K562 (cell line): ENCODE data around the gene SLC29A3. TPM values are rescaled to one million over a fixed set of nuclear protein-coding genes. Genes with fewer than 3 reads are reported as not detected.

ENCODE experiments used
- ATAC-seq: fragments of 200-7000 bp; cut with Tn5 transposase; 3 replicates; pipeline ENCODE4 v1.9.1; 2020; ENCODE audit warnings: moderate library complexity
- BruUV-seq: library from RNA; stranded (reverse); fragments of 400-500 nt; replicated peaks from 2 replicates; lab custom pipeline; 2021; lab: Mats Ljungman, UMichigan
- CTCF ChIA-PET: fragments of 300-600 bp; formaldehyde crosslinking; extraction: SDS; loops from one replicate; lab custom pipeline; 2021; ENCODE audit warnings: low intra/inter-chr PET ratio; lab: Yijun Ruan, JAX
- POLR2A ChIA-PET: fragments of 300-600, 350-650 bp; sonication (Branson Sonifier 250); formaldehyde crosslinking; extraction: SDS; loops from one replicate; lab custom pipeline; 2021; ENCODE audit warnings: antibody characterized with exemption, inconsistent platforms; lab: Yijun Ruan, JAX
- DNase-seq, 4 experiments: peaks; one replicate each; pipeline versions ENCODE4 v3.0.0 to v3.0.0-alpha.2; 2011 to 2018; ENCODE audit warnings: low spot score in 3 of 4, mixed read lengths in 3 of 4; ENCODE audit errors: extremely low read depth in 1 of 4
- FAIRE-seq: peaks from 2 replicates; lab custom pipeline; 2011; peaks lifted over from hg19 to GRCh38; lab: Jason Lieb, UNC
- H2AFZ ChIP-seq: 2 replicates; pipeline ENCODE4 v1.6.0; 2011; ENCODE audit warnings: low read depth, low read length, control low read depth, inconsistent platforms
- H3K27ac ChIP-seq: fragments of 200-600 bp; 3 replicates; pipeline ENCODE4 v1.8.0; 2011; ENCODE audit warnings: low read depth, mild to moderate bottlenecking, control low read depth, inconsistent platforms, low read length, moderate library complexity, mixed read lengths; ENCODE audit errors: extremely low read depth
- H3K27me3 ChIP-seq, 2 experiments: fragments of 300-600 bp in 1 of 2; 2 replicates in 1 of 2; 3 replicates in 1 of 2; pipeline versions ENCODE4 v1.6.0 to v1.8.0; 2011; ENCODE audit warnings: inconsistent platforms in 2 of 2, low read length in 2 of 2, mild to moderate bottlenecking in 1 of 2, mixed read lengths in 1 of 2, moderate library complexity in 1 of 2; ENCODE audit not compliant: control insufficient read depth in 2 of 2, insufficient read depth in 2 of 2
- H3K36me3 ChIP-seq: fragments of 300-600 bp; 3 replicates; pipeline ENCODE4 v1.8.0; 2011; ENCODE audit warnings: mild to moderate bottlenecking, low read length, inconsistent platforms; ENCODE audit not compliant: control insufficient read depth, insufficient read depth
- H3K4me1 ChIP-seq, 2 experiments: fragments of 200-600 bp in 1 of 2; replicated peaks in 1 of 2; 2 replicates in 1 of 2; 3 replicates in 1 of 2; pipeline versions ENCODE4 v1.5.1 to v1.8.0; 2011; ENCODE audit warnings: inconsistent platforms in 2 of 2, low read length in 2 of 2, mild to moderate bottlenecking in 1 of 2, mixed read lengths in 1 of 2, moderate library complexity in 1 of 2; ENCODE audit not compliant: control insufficient read depth in 2 of 2, insufficient read depth in 2 of 2
- H3K4me2 ChIP-seq: 2 replicates; pipeline ENCODE4 v1.6.1; 2011; ENCODE audit warnings: low read length, control low read depth, inconsistent platforms, mixed read lengths; ENCODE audit not compliant: insufficient read depth
- H3K4me3 ChIP-seq: fragments of 200-600 bp; sonication (generic), shearing (Covaris generic); 2 replicates; pipeline ENCODE4 v1.5.1; 2016; ENCODE audit warnings: control low read depth, inconsistent platforms
- H3K79me2 ChIP-seq: fragments of 200-600 bp; 3 replicates; pipeline ENCODE4 v1.8.0; 2011; ENCODE audit warnings: low read length, inconsistent platforms; ENCODE audit not compliant: control insufficient read depth, insufficient read depth
- H3K9ac ChIP-seq, 2 experiments: 2 replicates each; pipeline versions ENCODE4 v1.6.0 to v1.6.1; 2011; ENCODE audit warnings: low read depth in 2 of 2, low read length in 2 of 2, control low read depth in 1 of 2, inconsistent platforms in 1 of 2, mild to moderate bottlenecking in 1 of 2, mixed read lengths in 1 of 2; ENCODE audit not compliant: insufficient read depth in 1 of 2
- H3K9me1 ChIP-seq: one replicate; pipeline ENCODE4 v1.6.0; 2011; ENCODE audit warnings: inconsistent platforms, mild to moderate bottlenecking, low read length, moderate library complexity; ENCODE audit not compliant: control insufficient read depth, insufficient read depth
- H3K9me3 ChIP-seq: replicated peaks from 2 replicates; pipeline ENCODE4 v1.5.1; 2011; ENCODE audit warnings: low read depth, low read length, inconsistent platforms; ENCODE audit not compliant: control insufficient read depth, insufficient read depth
- H4K20me1 ChIP-seq: replicated peaks from 2 replicates; pipeline ENCODE4 v1.6.1; 2011; ENCODE audit warnings: low read length, inconsistent platforms, mixed read lengths; ENCODE audit not compliant: control insufficient read depth, insufficient read depth
- CBX2 ChIP-seq: fragments of 200-600 bp; sonication (generic); IDR thresholded peaks from one replicate; pipeline ENCODE4 v1.6.1; 2012; ENCODE audit warnings: mild to moderate bottlenecking, low read length, inconsistent platforms; ENCODE audit not compliant: insufficient read depth, poor library complexity, severe bottlenecking
- ZNF830 ChIP-seq: fragments of 250-450 bp; sonication (Bioruptor Pico); IDR thresholded peaks from 2 replicates; pipeline ENCODE4 v1.5.0; 2021; ENCODE audit warnings: mild to moderate bottlenecking
- WGBS: fragments of 100-300 bp; shearing (Covaris generic); methylation state at CpG from one replicate; pipeline ENCODE4 v1.1.6; 2016; ENCODE audit warnings: low coverage, mixed read lengths; ENCODE audit not compliant: insufficient coverage; ENCODE audit errors: missing lambda C conversion rate; 5-methylcytosine and 5-hydroxymethylcytosine counted together
- in situ Hi-C: fragments of 300-500 bp; cut with MboI; formaldehyde crosslinking; loops from 4 replicates; pipeline ENCODE4 v1.15.0; 2018; ENCODE audit warnings: inconsistent platforms, mixed read lengths
- intact Hi-C: fragments of 100-400 bp; cut with micrococcal nuclease; formaldehyde crosslinking; loops from 2 replicates; pipeline ENCODE4 v1.14.2; 2022
- polyA plus RNA-seq, 8 experiments: library from polyadenylated mRNA; depleted of rRNA in 4 of 8; stranded (reverse) in 5 of 8; unstranded in 3 of 8; fragments of >200 nt; fragmentation: Nextera tagmentation in 2 of 8; fragmentation: Illumina TruSeq in 1 of 8; extraction: Ambion mirVana in 2 of 8; extraction: Trizol in 1 of 8; gene quantifications; 2 replicates each; pipeline versions ENCODE4 v1.2.1 to v1.2.3, GENCODE V29; 2011 to 2014; ENCODE audit warnings: inconsistent platforms in 1 of 8, missing spikeins in 1 of 8
- total RNA-seq, 7 experiments: library from RNA; depleted of rRNA in 6 of 7; stranded (reverse); fragments of >200 nt in 6 of 7; fragmentation: Illumina TruSeq in 2 of 7; extraction: Trizol in 2 of 7; gene quantifications; 2 replicates each; pipeline versions ENCODE4 v1.2.1 to v1.2.3, GENCODE V29; 2011 to 2021; ENCODE audit warnings: low replicate concordance in 1 of 7
- TF ChIP-seq, protein P1 (sequence below): sonication (generic); formaldehyde crosslinking; IDR thresholded peaks from 2 replicates; pipeline ENCODE4 v1.8.1; 2023; ENCODE audit warnings: mild to moderate bottlenecking, missing genetic modification reagents

Gene SLC29A3
- total and polyA plus RNA-seq, 9 of the 15 experiments (the other 6 are each of a cell fraction or from before 2014, with no cell fraction given): 2.1 to 10.7 (median 4.6) TPM

DNA sequence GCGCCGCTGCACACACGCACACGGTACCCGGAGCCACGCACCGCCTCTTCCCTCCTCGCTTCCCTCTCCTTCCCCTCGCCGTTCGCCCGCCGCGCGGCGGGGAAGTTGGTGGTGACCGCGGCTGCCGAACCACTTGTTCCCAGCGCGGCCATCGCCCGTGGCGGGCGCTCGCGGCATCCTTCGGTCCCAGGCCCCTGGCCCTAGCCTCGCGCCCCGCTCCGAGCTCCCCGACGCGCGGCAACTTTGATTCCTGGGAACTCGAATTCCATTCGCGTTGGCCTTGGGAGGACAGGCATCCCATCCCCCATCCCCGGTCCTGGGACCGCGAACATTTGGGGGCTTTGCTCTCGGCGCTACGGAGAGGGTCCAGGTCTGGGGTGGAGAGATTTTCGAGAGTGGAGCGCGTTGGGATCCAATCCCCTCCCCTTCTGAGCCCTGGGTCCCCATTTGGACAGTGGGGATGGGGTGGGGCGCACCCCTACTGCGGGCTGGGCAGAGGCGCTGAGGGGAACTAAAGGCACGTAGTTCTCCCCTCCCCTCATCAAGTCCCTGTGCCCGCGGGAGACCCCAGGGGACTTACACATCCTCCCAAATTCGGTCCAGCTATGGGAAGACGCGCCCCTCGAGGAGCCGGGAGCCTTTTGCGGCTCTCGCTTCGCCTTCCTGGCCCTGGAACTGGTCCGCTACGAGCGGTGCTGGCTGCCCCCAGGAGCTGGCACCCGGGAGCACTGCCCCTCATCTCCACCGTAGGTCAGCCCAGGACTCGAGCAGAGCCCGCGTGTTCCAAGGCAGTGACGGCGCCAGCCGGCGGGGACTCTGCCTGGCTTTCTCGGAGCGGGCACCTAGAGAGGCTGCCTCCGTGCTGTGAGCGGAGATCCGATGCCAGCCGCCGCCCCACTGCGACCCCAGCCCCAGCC, 78.5 kb downstream of the SLC29A3 start:
- no peak overlapping the region for H3K4me3 ChIP-seq
- H3K9me1 ChIP-seq: no peaks in the 10 kb centered on the region
- H3K9ac ChIP-seq: no peak overlapping the region
- peaks cover 0 to 20% of the 10 kb centered on the region in 2 experiments; a peak in 2 of 5 replicates for H3K4me1 ChIP-seq
- no peak overlapping the region for H3K27ac ChIP-seq
- BruUV-seq: no TSS peak
- no peak for ATAC-seq
- CTCF ChIA-PET: interaction anchor here (0.6 kb wide), 1 partner anchor 286 kb away, joined by 4 read pairs; no protein-coding TSS in a partner anchor
- TF ChIP-seq, protein P1, sequence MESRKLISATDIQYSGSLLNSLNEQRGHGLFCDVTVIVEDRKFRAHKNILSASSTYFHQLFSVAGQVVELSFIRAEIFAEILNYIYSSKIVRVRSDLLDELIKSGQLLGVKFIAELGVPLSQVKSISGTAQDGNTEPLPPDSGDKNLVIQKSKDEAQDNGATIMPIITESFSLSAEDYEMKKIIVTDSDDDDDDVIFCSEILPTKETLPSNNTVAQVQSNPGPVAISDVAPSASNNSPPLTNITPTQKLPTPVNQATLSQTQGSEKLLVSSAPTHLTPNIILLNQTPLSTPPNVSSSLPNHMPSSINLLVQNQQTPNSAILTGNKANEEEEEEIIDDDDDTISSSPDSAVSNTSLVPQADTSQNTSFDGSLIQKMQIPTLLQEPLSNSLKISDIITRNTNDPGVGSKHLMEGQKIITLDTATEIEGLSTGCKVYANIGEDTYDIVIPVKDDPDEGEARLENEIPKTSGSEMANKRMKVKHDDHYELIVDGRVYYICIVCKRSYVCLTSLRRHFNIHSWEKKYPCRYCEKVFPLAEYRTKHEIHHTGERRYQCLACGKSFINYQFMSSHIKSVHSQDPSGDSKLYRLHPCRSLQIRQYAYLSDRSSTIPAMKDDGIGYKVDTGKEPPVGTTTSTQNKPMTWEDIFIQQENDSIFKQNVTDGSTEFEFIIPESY (CRISPR knock-in tag): peak; percentile 70
- no peak for TF ChIP-seq CBX2
- TF ChIP-seq ZNF830 (CRISPR knock-in tag): no peak
- TF ChIP-seq, all 486 proteins: peak for 1
- Histone ChIP-seq H3K79me2 (no peaks in the 10 kb centered on the region), H2AFZ (no peak overlapping the region), H3K27me3 (peaks cover 69 to 86% of the 10 kb centered on the region in 2 experiments), H3K4me2 (no peak overlapping the region), H3K36me3 (no peaks in the 10 kb centered on the region), H4K20me1 (peaks cover 13% of the 10 kb centered on the region), H3K9me3 (no peaks in the 10 kb centered on the region)
- POLR2A ChIA-PET: interaction anchor here (0.7 kb wide), 1 partner anchor 52 kb away, joined by 3 read pairs; no protein-coding TSS in a partner anchor
- DNase-seq (no peak), FAIRE-seq (no peak)
- intact Hi-C loops: loop anchor here (5.0 kb wide), 3 partner anchors 75 to 415 kb away; no protein-coding TSS in a partner anchor
- in situ Hi-C loops: no loop called here
- WGBS: 32% methylated on average over 52 of the region's 82 CpGs
